ENCODE measurements around the gene RAC3.

- TF ChIP-seq CTCF (IDR thresholded peaks at IDR 0.05 in 4 of 5, conservative IDR thresholded peaks at IDR 0.05 in 1 of 5) (no peak), POLR2A (IDR thresholded peaks at IDR 0.05) (no peak)
Measured at GRCh38 chr17:82014432-82014831, 17.0 kb upstream of the RAC3 start.

Measured in gastrocnemius medialis (tissue), 4 donors.